Stimulated activated memory B cell treated with anti-CD40 and anti-IgM and Interleukin-4, amounts not matched to agents 10 μg/mL and 1 μg/mL and 100 μg/mL, for 72 hours (primary cell): Measurements from ENCODE around the gene TOR1AIP1.
"Not testable (repeated sequence)": the region's sequence is repeated elsewhere in the genome, so short reads cannot be mapped to it uniquely, and the experiment has no call there.

Experiments used
- ATAC-seq: fragments of 150-1000 bp; cut with Tn5 transposase; 2 replicates; pipeline ENCODE4 v1.10.0; 2021
- H3K27ac Mint-ChIP-seq: one replicate; pipeline ENCODE4 v1.8.0; 2022; ENCODE audit warnings: mild to moderate bottlenecking, mixed read lengths
- H3K27me3 Mint-ChIP-seq: one replicate; pipeline ENCODE4 v1.8.0; 2022; ENCODE audit warnings: mixed read lengths
- H3K36me3 Mint-ChIP-seq: one replicate; pipeline ENCODE4 v1.8.0; 2022; ENCODE audit warnings: mixed read lengths
- H3K4me1 Mint-ChIP-seq: one replicate; pipeline ENCODE4 v1.8.0; 2022; ENCODE audit warnings: mixed read lengths
- H3K4me3 Mint-ChIP-seq: one replicate; pipeline ENCODE4 v1.8.0; 2022; ENCODE audit warnings: mild to moderate bottlenecking, moderate library complexity, mixed read lengths
- H3K9me3 Mint-ChIP-seq: one replicate; pipeline ENCODE4 v1.8.0; 2022; ENCODE audit warnings: mixed read lengths

The TOR1AIP1 gene

GRCh38 chr1:179941454-179941853 is 59.4 kb downstream of the TOR1AIP1 start:
- Mint-ChIP-seq H3K4me1 (peaks cover 4% of the 10 kb centered on the region), H3K27me3 (no peaks in the 10 kb centered on the region), H3K27ac (no peak overlapping the region), H3K9me3 (no peaks in the 10 kb centered on the region), H3K36me3 (no peaks in the 10 kb centered on the region), H3K4me3 (no peak overlapping the region)
- ATAC-seq, result no peak

GRCh38 chr1:179950651-179951050 is 68.6 kb downstream of the TOR1AIP1 start:
- Mint-ChIP-seq H3K4me3 (no peak overlapping the region), H3K9me3 (no peaks in the 10 kb centered on the region), H3K36me3 (no peaks in the 10 kb centered on the region), H3K27ac (no peak overlapping the region), H3K4me1 (peaks cover 31% of the 10 kb centered on the region), H3K27me3 (no peaks in the 10 kb centered on the region)
- ATAC-seq, result no peak

- H3K36me3 Mint-ChIP-seq, result no peaks in the 10 kb centered on the region
- peak overlapping the region; percentile 67 for H3K4me3 Mint-ChIP-seq
- peaks cover 40% of the 10 kb centered on the region for H3K4me1 Mint-ChIP-seq
- no peaks in the 10 kb centered on the region for H3K27me3 Mint-ChIP-seq
- H3K27ac Mint-ChIP-seq, result peak overlapping the region; percentile 92
- no peaks in the 10 kb centered on the region for H3K9me3 Mint-ChIP-seq
- ATAC-seq, result no peak
Observed at GRCh38 chr1:179951383-179952144, 69.5 kb downstream of the TOR1AIP1 start.

GRCh38 chr1:179952186-179952585 is 70.1 kb downstream of the TOR1AIP1 start:
- Mint-ChIP-seq H3K27me3 (no peaks in the 10 kb centered on the region), H3K4me3 (peak overlapping the region; percentile 67), H3K4me1 (peaks cover 43% of the 10 kb centered on the region), H3K27ac (peak overlapping the region; percentile 92), H3K36me3 (no peaks in the 10 kb centered on the region), H3K9me3 (no peaks in the 10 kb centered on the region)
- no peak for ATAC-seq

- H3K27ac Mint-ChIP-seq, result peak overlapping the region; percentile 92
- ATAC-seq, result peak; percentile 53
- H3K9me3 Mint-ChIP-seq, result no peaks in the 10 kb centered on the region
- peaks cover 49% of the 10 kb centered on the region for H3K4me1 Mint-ChIP-seq
- peak overlapping the region; percentile 81 for H3K4me3 Mint-ChIP-seq
- H3K36me3 Mint-ChIP-seq, result no peaks in the 10 kb centered on the region
- H3K27me3 Mint-ChIP-seq, result no peaks in the 10 kb centered on the region
Observed at GRCh38 chr1:179953974-179954492, 71.9 kb downstream of the TOR1AIP1 start.

GRCh38 chr1:179954493-179955286 is 72.6 kb downstream of the TOR1AIP1 start, which contains the start of gene CEP350:
TSS of gene CEP350 (plus strand) at chr1:179954810. CDS start at chr1:179986182, 31,372 bp downstream.
- Mint-ChIP-seq H3K4me3 (peak within 1 kb of the TSS; percentile 81), H3K27me3 (no peaks in the 10 kb centered on the region), H3K4me1 (peaks cover 52% of the 10 kb centered on the region), H3K36me3 (no peaks in the 10 kb centered on the region), H3K27ac (peak within 1 kb of the TSS; percentile 92), H3K9me3 (no peaks in the 10 kb centered on the region)
- peak; percentile 98 for ATAC-seq

GRCh38 chr1:179955287-179955680 is 73.2 kb downstream of the TOR1AIP1 start:
- no peaks in the 10 kb centered on the region for H3K9me3 Mint-ChIP-seq
- ATAC-seq, result no peak
- H3K36me3 Mint-ChIP-seq, result no peaks in the 10 kb centered on the region
- H3K4me1 Mint-ChIP-seq, result peaks cover 52% of the 10 kb centered on the region
- peak overlapping the region; percentile 92 for H3K27ac Mint-ChIP-seq
- no peaks in the 10 kb centered on the region for H3K27me3 Mint-ChIP-seq
- peak overlapping the region; percentile 81 for H3K4me3 Mint-ChIP-seq

- Mint-ChIP-seq H3K36me3 (no peaks in the 10 kb centered on the region), H3K9me3 (no peaks in the 10 kb centered on the region), H3K27me3 (no peaks in the 10 kb centered on the region), H3K4me1 (peaks cover 52% of the 10 kb centered on the region), H3K4me3 (peak overlapping the region; percentile 81), H3K27ac (peak overlapping the region; percentile 92)
- no peak for ATAC-seq
Observed at GRCh38 chr1:179955731-179956130, 73.6 kb downstream of the TOR1AIP1 start.

- ATAC-seq, result no peak
- H3K4me3 Mint-ChIP-seq, result no peak overlapping the region
- H3K27me3 Mint-ChIP-seq, result no peaks in the 10 kb centered on the region
- peaks cover 45% of the 10 kb centered on the region for H3K4me1 Mint-ChIP-seq
- H3K36me3 Mint-ChIP-seq, result peaks cover 24% of the 10 kb centered on the region
- no peak overlapping the region for H3K27ac Mint-ChIP-seq
- peaks cover 3% of the 10 kb centered on the region for H3K9me3 Mint-ChIP-seq
Observed at GRCh38 chr1:179958359-179958758, 76.3 kb downstream of the TOR1AIP1 start.

GRCh38 chr1:179962168-179962567 is 80.1 kb downstream of the TOR1AIP1 start:
- H3K36me3 Mint-ChIP-seq, result peaks cover 25% of the 10 kb centered on the region

GRCh38 chr1:179966551-179966950 is 84.5 kb downstream of the TOR1AIP1 start:
- H3K9me3 Mint-ChIP-seq, result peaks cover 3% of the 10 kb centered on the region
- H3K27ac Mint-ChIP-seq, result no peak overlapping the region
- no peak for ATAC-seq
- H3K27me3 Mint-ChIP-seq, result no peaks in the 10 kb centered on the region
- no peak overlapping the region for H3K4me3 Mint-ChIP-seq
- H3K36me3 Mint-ChIP-seq, result peaks cover 27% of the 10 kb centered on the region
- H3K4me1 Mint-ChIP-seq, result peaks cover 61% of the 10 kb centered on the region

More at GRCh38 chr1:179962168-179962567, 80.1 kb downstream of the TOR1AIP1 start:
- peaks cover 43% of the 10 kb centered on the region for H3K4me1 Mint-ChIP-seq
- H3K27me3 Mint-ChIP-seq, H3K4me3 Mint-ChIP-seq, ATAC-seq, H3K9me3 Mint-ChIP-seq: not testable (repeated sequence)
- H3K27ac Mint-ChIP-seq, result peak overlapping the region; percentile 14

- no peak overlapping the region for H3K4me3 Mint-ChIP-seq
- H3K4me1 Mint-ChIP-seq, result peaks cover 63% of the 10 kb centered on the region
- no peaks in the 10 kb centered on the region for H3K27me3 Mint-ChIP-seq
- peaks cover 16% of the 10 kb centered on the region for H3K36me3 Mint-ChIP-seq
- H3K27ac Mint-ChIP-seq, result peak overlapping the region; percentile 28
- peaks cover 3% of the 10 kb centered on the region for H3K9me3 Mint-ChIP-seq
- ATAC-seq, result no peak
Observed at GRCh38 chr1:179968284-179968993, 86.4 kb downstream of the TOR1AIP1 start.

GRCh38 chr1:179968994-179969919 is 87.2 kb downstream of the TOR1AIP1 start:
- Mint-ChIP-seq H3K4me3 (no peak overlapping the region), H3K9me3 (peaks cover 3% of the 10 kb centered on the region), H3K36me3 (peaks cover 15% of the 10 kb centered on the region), H3K4me1 (peaks cover 63% of the 10 kb centered on the region), H3K27ac (peak overlapping the region; percentile 28), H3K27me3 (no peaks in the 10 kb centered on the region)
- no peak for ATAC-seq
